Measurements from ENCODE around the gene LASP1NB. TPM values are rescaled to one million over a fixed set of nuclear protein-coding genes. Genes with fewer than 3 reads are reported as not detected.
"Not testable (repeated sequence)": the region's sequence is repeated elsewhere in the genome, so short reads cannot be mapped to it uniquely, and the experiment has no call there.

LASP1NB gene

DNA sequence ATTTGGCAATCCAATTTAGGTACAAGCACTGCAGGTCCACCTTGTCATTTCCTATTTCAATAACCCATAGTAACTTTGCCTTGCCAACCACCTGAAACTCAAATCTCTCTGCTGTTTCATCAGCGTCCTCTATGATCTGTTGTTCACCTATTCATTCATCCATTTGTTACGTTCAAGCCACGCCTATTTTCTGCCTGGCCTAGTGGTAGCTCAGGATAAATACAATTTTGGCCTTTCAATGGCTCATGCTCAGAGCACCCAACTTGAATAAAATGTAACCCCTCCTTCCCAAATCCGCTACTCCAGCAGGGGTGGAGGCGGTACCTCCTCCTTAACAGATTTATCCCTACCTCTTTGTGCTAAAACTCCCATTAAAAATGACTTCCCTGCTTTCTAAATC, 45.4 kb downstream of the LASP1NB start:
- TF ChIP-seq, protein P1, sequence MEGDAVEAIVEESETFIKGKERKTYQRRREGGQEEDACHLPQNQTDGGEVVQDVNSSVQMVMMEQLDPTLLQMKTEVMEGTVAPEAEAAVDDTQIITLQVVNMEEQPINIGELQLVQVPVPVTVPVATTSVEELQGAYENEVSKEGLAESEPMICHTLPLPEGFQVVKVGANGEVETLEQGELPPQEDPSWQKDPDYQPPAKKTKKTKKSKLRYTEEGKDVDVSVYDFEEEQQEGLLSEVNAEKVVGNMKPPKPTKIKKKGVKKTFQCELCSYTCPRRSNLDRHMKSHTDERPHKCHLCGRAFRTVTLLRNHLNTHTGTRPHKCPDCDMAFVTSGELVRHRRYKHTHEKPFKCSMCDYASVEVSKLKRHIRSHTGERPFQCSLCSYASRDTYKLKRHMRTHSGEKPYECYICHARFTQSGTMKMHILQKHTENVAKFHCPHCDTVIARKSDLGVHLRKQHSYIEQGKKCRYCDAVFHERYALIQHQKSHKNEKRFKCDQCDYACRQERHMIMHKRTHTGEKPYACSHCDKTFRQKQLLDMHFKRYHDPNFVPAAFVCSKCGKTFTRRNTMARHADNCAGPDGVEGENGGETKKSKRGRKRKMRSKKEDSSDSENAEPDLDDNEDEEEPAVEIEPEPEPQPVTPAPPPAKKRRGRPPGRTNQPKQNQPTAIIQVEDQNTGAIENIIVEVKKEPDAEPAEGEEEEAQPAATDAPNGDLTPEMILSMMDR (IDR thresholded peaks at IDR 0.05; ENCODE audit: extremely low read depth, low read depth, low read length): no peak
- Histone ChIP-seq H3K4me3 (ENCODE audit: insufficient read depth, low read length) (no peak overlapping the region), H4K20me1 (ENCODE audit: insufficient read depth, low read length) (no peaks in the 10 kb centered on the region), H3K4me2 (ENCODE audit: insufficient read depth, low read length) (no peak overlapping the region), H3K27ac (ENCODE audit: low read depth, low read length) (no peak overlapping the region), H3K27me3 (ENCODE audit: insufficient read depth, low read length) (no peaks in the 10 kb centered on the region), H3K79me2 (ENCODE audit: insufficient read depth, low read length) (no peaks in the 10 kb centered on the region), H2AFZ (ENCODE audit: low read length) (no peak overlapping the region), H3K36me3 (ENCODE audit: insufficient read depth, low read length) (no peaks in the 10 kb centered on the region), H3K9me3 (ENCODE audit: low read depth, low read length) (no peaks in the 10 kb centered on the region), H3K4me1 (ENCODE audit: insufficient read depth, low read length) (peaks cover 6% of the 10 kb centered on the region)
- no peak for DNase-seq (ENCODE audit: insufficient read length, low spot score, missing footprints)

DNA sequence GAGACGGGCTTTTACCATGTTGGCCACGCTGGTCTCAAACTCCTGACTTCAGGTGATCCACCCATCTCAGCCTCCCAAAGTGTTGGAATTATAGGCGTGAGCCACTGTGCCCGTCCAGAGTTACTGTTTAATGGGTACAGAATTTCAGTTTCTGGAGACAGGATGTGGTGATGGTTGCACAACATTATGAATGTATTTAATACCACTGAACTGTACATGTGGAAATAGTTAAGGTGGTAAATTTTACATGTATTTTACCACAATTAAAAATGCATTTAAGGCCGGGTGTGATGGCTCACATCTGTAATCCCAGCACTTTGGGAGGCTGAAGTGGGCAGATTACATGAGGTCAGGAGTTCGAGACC, 50.8 kb downstream of the LASP1NB start:
- H3K27me3 ChIP-seq (ENCODE audit: insufficient read depth, low read length); H3K9me3 ChIP-seq (ENCODE audit: low read depth, low read length); H2AFZ ChIP-seq (ENCODE audit: low read length); H3K4me2 ChIP-seq (ENCODE audit: insufficient read depth, low read length); H3K27ac ChIP-seq (ENCODE audit: low read depth, low read length); DNase-seq (ENCODE audit: insufficient read length, low spot score, missing footprints); H3K36me3 ChIP-seq (ENCODE audit: insufficient read depth, low read length); H3K4me1 ChIP-seq (ENCODE audit: insufficient read depth, low read length); H3K79me2 ChIP-seq (ENCODE audit: insufficient read depth, low read length); H3K4me3 ChIP-seq (ENCODE audit: insufficient read depth, low read length); H4K20me1 ChIP-seq (ENCODE audit: insufficient read depth, low read length): not testable (repeated sequence)

DNA sequence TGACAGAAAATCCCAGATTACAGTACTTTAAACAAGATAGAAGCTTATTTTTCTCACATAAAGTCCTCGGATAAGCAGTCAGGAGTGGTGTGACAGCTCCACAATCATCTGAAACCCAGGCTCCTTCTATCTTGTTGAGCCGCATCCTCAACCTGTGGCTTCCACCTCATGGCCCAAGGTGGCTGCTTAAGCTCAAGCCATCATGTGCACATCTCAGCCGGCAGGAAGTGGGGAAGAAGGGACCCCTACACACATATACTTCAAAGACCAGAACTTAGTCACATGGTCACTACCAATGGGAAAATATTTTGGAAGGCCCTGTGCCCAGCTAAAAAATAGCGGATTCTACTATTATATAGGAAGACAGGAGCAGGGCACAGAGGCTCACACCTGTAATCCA, 52.8 kb downstream of the LASP1NB start:
- peaks cover 12% of the 10 kb centered on the region for H3K4me1 ChIP-seq (ENCODE audit: insufficient read depth, low read length)
- H2AFZ ChIP-seq (ENCODE audit: low read length): no peak overlapping the region
- no peak overlapping the region for H3K27ac ChIP-seq (ENCODE audit: low read depth, low read length)
- no peak overlapping the region for H3K4me2 ChIP-seq (ENCODE audit: insufficient read depth, low read length)
- TF ChIP-seq, protein P1 (IDR thresholded peaks at IDR 0.05; ENCODE audit: extremely low read depth, low read depth, low read length): no peak
- no peaks in the 10 kb centered on the region for H3K36me3 ChIP-seq (ENCODE audit: insufficient read depth, low read length)
- no peaks in the 10 kb centered on the region for H4K20me1 ChIP-seq (ENCODE audit: insufficient read depth, low read length)
- DNase-seq (ENCODE audit: insufficient read length, low spot score, missing footprints): no peak
- H3K9me3 ChIP-seq (ENCODE audit: low read depth, low read length): no peaks in the 10 kb centered on the region
- no peak overlapping the region for H3K4me3 ChIP-seq (ENCODE audit: insufficient read depth, low read length)
- no peaks in the 10 kb centered on the region for H3K27me3 ChIP-seq (ENCODE audit: insufficient read depth, low read length)
- no peaks in the 10 kb centered on the region for H3K79me2 ChIP-seq (ENCODE audit: insufficient read depth, low read length)

Small RNAs within 50 kb of the gene (small RNA-seq; reads per million reads assigned to genes)
- not detected for gene MIR6779

Other genes starting within 250 kb of the LASP1NB start
- 33.3 and 44.2 TPM in 2 replicates for gene MLLT6, start 220.3 kb upstream of the LASP1NB start, total RNA-seq
- gene CISD3, start 195.3 kb upstream of the LASP1NB start, total RNA-seq: 3.5 and 3.6 TPM in 2 replicates
- gene PCGF2, start 177.3 kb upstream of the LASP1NB start, total RNA-seq: 3.3 and 5.0 TPM in 2 replicates
- gene PSMB3, start 172.9 kb upstream of the LASP1NB start, total RNA-seq: 235 and 267 TPM in 2 replicates
- gene PIP4K2B, start 126.1 kb upstream of the LASP1NB start, total RNA-seq: 48.1 and 65.4 TPM in 2 replicates
- gene CWC25, start 100.3 kb upstream of the LASP1NB start, total RNA-seq: 10.3 and 10.9 TPM in 2 replicates
- gene RPL23, start 71.9 kb upstream of the LASP1NB start, total RNA-seq: 821 and 1,095 TPM in 2 replicates
- 215 and 228 TPM in 2 replicates for gene LASP1, start 55.6 kb upstream of the LASP1NB start, total RNA-seq
- not detected in 2 replicates for gene FBXO47, start 41.8 kb downstream of the LASP1NB start, total RNA-seq
- 2.9 and 3.8 TPM in 2 replicates for gene PLXDC1, start 226.0 kb downstream of the LASP1NB start, total RNA-seq
- gene ARL5C, start 240.5 kb downstream of the LASP1NB start, total RNA-seq: not detected in 2 replicates

All from osteoblast (primary cell).